K562 (cell line): ENCODE data around the gene ARL10. TPM values are rescaled to one million over a fixed set of nuclear protein-coding genes. Genes with fewer than 3 reads are reported as not detected.
A peak's percentile ranks its signal among the peaks of the same experiment; 100 is the strongest.

Source experiments
- EP400 ChIP-seq: fragments of 450-650 bp; IDR thresholded peaks from 2 replicates; pipeline ENCODE4 v1.6.1; 2017; ENCODE audit warnings: antibody characterized with exemption, mild to moderate bottlenecking, moderate library complexity
- HMGXB4 ChIP-seq: sonication (generic); formaldehyde crosslinking; IDR thresholded peaks from 2 replicates; pipeline ENCODE4 v1.8.1; 2023; ENCODE audit warnings: mild to moderate bottlenecking, missing genetic modification reagents
- ID3 ChIP-seq, 2 experiments: fragments of 250-450 bp in 1 of 2; fragments of 450-650 bp in 1 of 2; sonication (Bioruptor Pico) in 1 of 2; IDR thresholded peaks; 2 replicates each; pipeline versions ENCODE4 v1.6.1 to v1.8.0; 2016 to 2021; ENCODE audit warnings: mild to moderate bottlenecking in 2 of 2, moderate library complexity in 2 of 2, missing compliant biosample characterization in 1 of 2, missing genetic modification characterization in 1 of 2
- MNT ChIP-seq, 2 experiments: fragments of 450-650 bp; conservative IDR thresholded peaks; 2 replicates each; pipeline ENCODE4 v1.6.1; 2017; ENCODE audit warnings: mild to moderate bottlenecking in 2 of 2, moderate library complexity in 2 of 2
- MYBL2 ChIP-seq, 2 experiments: fragments of 450-650 bp in 1 of 2; sonication (generic) in 1 of 2; formaldehyde crosslinking in 1 of 2; IDR thresholded peaks; 2 replicates each; pipeline versions ENCODE4 v1.6.1 to v1.8.1; 2017 to 2022; ENCODE audit warnings: borderline replicate concordance in 1 of 2, inconsistent platforms in 1 of 2, low read depth in 1 of 2, mild to moderate bottlenecking in 1 of 2, missing genetic modification reagents in 1 of 2, moderate library complexity in 1 of 2
- PHB ChIP-seq: fragments of 250-450 bp; sonication (Bioruptor Pico); IDR thresholded peaks from 2 replicates; pipeline ENCODE4 v1.5.0; 2021
- RBM22 ChIP-seq: fragments of 200-400 bp; formaldehyde crosslinking; IDR thresholded peaks from 2 replicates; pipeline ENCODE4 v1.6.1; 2018; ENCODE audit warnings: low read length, low read depth; ENCODE audit not compliant: poor library complexity, severe bottlenecking
- SMAD4 ChIP-seq: fragments of 250-450 bp; sonication (Bioruptor Pico); conservative IDR thresholded peaks from 2 replicates; pipeline ENCODE4 v1.8.0; 2021; ENCODE audit warnings: inconsistent platforms, mild to moderate bottlenecking, moderate library complexity
- SREBF1 ChIP-seq: fragments of 150-350 bp; IDR thresholded peaks from 2 replicates; pipeline ENCODE4 v1.6.1; 2014; ENCODE audit warnings: antibody characterized with exemption, low read depth, low read length, borderline replicate concordance
- SUPT5H ChIP-seq: fragments of 450-650 bp; IDR thresholded peaks from 2 replicates; pipeline ENCODE4 v1.6.1; 2016
- TFAM ChIP-seq: fragments of 250-450 bp; sonication (Bioruptor Pico); conservative IDR thresholded peaks from 2 replicates; pipeline ENCODE4 v1.5.0; 2021; ENCODE audit warnings: mild to moderate bottlenecking, moderate library complexity
- ZBTB8A ChIP-seq: fragments of 450-650 bp; IDR thresholded peaks from 2 replicates; pipeline ENCODE4 v1.6.1; 2018; ENCODE audit warnings: mild to moderate bottlenecking, moderate library complexity; ENCODE audit not compliant: partially characterized antibody
- ZFP36 ChIP-seq: fragments of 150-350 bp; IDR thresholded peaks from 2 replicates; pipeline ENCODE4 v1.6.1; 2018; ENCODE audit warnings: low read length, low read depth; ENCODE audit not compliant: partially characterized antibody
- ZKSCAN1 ChIP-seq: fragments of 150-350 bp; IDR thresholded peaks from 2 replicates; pipeline ENCODE4 v1.6.1; 2016; ENCODE audit warnings: low read depth, low read length
- ZNF311 ChIP-seq: fragments of 250-450 bp; sonication (Bioruptor Pico); IDR thresholded peaks from 2 replicates; pipeline ENCODE4 v1.4.0; 2020; ENCODE audit warnings: mild to moderate bottlenecking, moderate library complexity
- ZNF324 ChIP-seq: fragments of 250-450 bp; sonication (Bioruptor Pico); IDR thresholded peaks from 2 replicates; pipeline ENCODE4 v1.4.0; 2020; ENCODE audit warnings: mild to moderate bottlenecking
- ZNF445 ChIP-seq: fragments of 250-450 bp; sonication (Bioruptor Pico); IDR thresholded peaks from 2 replicates; pipeline ENCODE4 v1.4.0; 2020; ENCODE audit warnings: low read depth, mild to moderate bottlenecking, moderate library complexity
- polyA plus RNA-seq, 8 experiments: library from polyadenylated mRNA; depleted of rRNA in 4 of 8; stranded (reverse) in 5 of 8; unstranded in 3 of 8; fragments of >200 nt; fragmentation: Nextera tagmentation in 2 of 8; fragmentation: Illumina TruSeq in 1 of 8; extraction: Ambion mirVana in 2 of 8; extraction: Trizol in 1 of 8; gene quantifications; 2 replicates each; pipeline versions ENCODE4 v1.2.1 to v1.2.3, GENCODE V29; 2011 to 2014; ENCODE audit warnings: inconsistent platforms in 1 of 8, missing spikeins in 1 of 8
- total RNA-seq, 7 experiments: library from RNA; depleted of rRNA in 6 of 7; stranded (reverse); fragments of >200 nt in 6 of 7; fragmentation: Illumina TruSeq in 2 of 7; extraction: Trizol in 2 of 7; gene quantifications; 2 replicates each; pipeline versions ENCODE4 v1.2.1 to v1.2.3, GENCODE V29; 2011 to 2021; ENCODE audit warnings: low replicate concordance in 1 of 7
- TF ChIP-seq, protein P1 (sequence below): fragments of 150-350 bp; conservative IDR thresholded peaks from 2 replicates; pipeline ENCODE4 v1.6.1; 2014; ENCODE audit warnings: low read length

The ARL10 gene
- total and polyA plus RNA-seq, 9 of the 15 experiments (the other 6 are each of a cell fraction or from before 2014, with no cell fraction given), result under 0.01 to 0.40 (median 0.34) TPM; not detected in 3

DNA sequence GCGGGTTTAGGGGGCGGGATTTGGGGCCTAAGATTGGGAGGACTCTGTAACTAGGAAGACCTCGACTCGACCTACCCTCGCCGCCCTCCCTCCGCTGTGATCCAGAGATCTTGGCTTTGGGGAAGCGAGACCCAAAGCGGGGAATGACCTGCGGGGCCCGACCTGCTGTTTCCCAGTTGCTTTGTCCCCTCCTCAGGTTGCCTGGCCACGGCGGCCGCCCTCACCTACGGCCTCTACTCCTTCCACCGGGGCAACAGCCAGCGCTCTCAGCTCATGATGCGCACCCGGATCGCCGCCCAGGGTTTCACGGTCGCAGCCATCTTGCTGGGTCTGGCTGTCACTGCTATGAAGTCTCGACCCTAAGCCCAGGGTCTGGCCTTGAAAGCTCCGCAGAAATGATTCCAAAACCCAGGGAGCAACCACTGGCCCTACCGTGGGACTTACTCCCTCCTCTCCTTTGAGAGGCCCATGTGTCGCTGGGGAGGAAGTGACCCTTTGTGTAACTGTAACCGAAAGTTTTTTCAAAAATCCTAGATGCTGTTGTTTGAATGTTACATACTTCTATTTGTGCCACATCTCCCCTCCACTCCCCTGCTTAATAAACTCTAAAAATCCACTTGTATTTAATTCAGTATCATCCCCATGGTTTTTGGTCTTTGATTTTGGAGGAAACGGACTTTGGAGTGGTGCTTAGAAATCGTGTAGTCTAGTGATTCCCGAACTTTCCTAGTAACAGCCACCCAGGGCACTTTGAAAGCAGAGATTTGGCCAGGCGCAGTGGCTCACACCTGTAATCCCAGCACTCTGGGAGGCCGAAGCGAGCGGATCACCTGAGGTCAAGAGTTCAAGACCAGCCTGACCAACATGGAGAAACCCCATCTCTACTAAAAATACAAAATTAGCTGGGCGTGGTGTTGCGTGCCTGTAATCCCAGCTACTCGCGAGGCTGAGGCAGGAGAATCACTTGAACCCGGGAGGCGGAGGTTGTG lies 24.1 kb downstream of the ARL10 start (continued):
- TF ChIP-seq SUPT5H, result peak; percentile 82
- TF ChIP-seq ZNF445 (CRISPR knock-in tag), result no peak
- TF ChIP-seq TFAM (CRISPR knock-in tag), result no peak
- no peak for TF ChIP-seq ZNF324 (CRISPR knock-in tag)
- TF ChIP-seq SREBF1, result no peak
- no peak for TF ChIP-seq ZBTB8A
- TF ChIP-seq SMAD4 (CRISPR knock-in tag), result 0 out of 2 replicates have a peak, but pooled peaks have one; percentile 45
- TF ChIP-seq RBM22, result peak; percentile 72
- no peak for TF ChIP-seq ID3 (CRISPR knock-in tag; IDR thresholded peaks at IDR 0.05)
- no peak for TF ChIP-seq ID3 (tag; IDR thresholded peaks at IDR 0.05)
- TF ChIP-seq MYBL2 (IDR thresholded peaks at IDR 0.05; ENCODE audit: low read depth), result no peak
- TF ChIP-seq MYBL2 (CRISPR knock-in tag; IDR thresholded peaks at IDR 0.05; ENCODE audit: borderline replicate concordance), result no peak
- no peak for TF ChIP-seq ZKSCAN1
- no peak for TF ChIP-seq EP400
- TF ChIP-seq, protein P1, sequence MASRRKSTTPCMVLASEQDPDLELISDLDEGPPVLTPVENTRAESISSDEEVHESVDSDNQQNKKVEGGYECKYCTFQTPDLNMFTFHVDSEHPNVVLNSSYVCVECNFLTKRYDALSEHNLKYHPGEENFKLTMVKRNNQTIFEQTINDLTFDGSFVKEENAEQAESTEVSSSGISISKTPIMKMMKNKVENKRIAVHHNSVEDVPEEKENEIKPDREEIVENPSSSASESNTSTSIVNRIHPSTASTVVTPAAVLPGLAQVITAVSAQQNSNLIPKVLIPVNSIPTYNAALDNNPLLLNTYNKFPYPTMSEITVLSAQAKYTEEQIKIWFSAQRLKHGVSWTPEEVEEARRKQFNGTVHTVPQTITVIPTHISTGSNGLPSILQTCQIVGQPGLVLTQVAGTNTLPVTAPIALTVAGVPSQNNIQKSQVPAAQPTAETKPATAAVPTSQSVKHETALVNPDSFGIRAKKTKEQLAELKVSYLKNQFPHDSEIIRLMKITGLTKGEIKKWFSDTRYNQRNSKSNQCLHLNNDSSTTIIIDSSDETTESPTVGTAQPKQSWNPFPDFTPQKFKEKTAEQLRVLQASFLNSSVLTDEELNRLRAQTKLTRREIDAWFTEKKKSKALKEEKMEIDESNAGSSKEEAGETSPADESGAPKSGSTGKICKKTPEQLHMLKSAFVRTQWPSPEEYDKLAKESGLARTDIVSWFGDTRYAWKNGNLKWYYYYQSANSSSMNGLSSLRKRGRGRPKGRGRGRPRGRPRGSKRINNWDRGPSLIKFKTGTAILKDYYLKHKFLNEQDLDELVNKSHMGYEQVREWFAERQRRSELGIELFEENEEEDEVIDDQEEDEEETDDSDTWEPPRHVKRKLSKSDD, result no peak
- TF ChIP-seq PHB (CRISPR knock-in tag), result no peak
- TF ChIP-seq MNT (conservative IDR thresholded peaks at IDR 0.05), result no peak
- TF ChIP-seq ZFP36, result peak; percentile 15
- no peak for TF ChIP-seq HMGXB4
- TF ChIP-seq ZNF311 (CRISPR knock-in tag), result no peak
